WI38 (cell line): Measurements from ENCODE around the gene LRRC8E.

Experiments
- H3K4me3 ChIP-seq: 2 replicates; pipeline ENCODE4 v1.5.1; 2011; ENCODE audit warnings: low read depth, mild to moderate bottlenecking, control low read depth, low read length
- CTCF ChIP-seq: IDR thresholded peaks from 2 replicates; pipeline ENCODE4 v1.5.1; 2012; ENCODE audit warnings: low read depth, mild to moderate bottlenecking, control low read depth, low read length

LRRC8E gene

DNA sequence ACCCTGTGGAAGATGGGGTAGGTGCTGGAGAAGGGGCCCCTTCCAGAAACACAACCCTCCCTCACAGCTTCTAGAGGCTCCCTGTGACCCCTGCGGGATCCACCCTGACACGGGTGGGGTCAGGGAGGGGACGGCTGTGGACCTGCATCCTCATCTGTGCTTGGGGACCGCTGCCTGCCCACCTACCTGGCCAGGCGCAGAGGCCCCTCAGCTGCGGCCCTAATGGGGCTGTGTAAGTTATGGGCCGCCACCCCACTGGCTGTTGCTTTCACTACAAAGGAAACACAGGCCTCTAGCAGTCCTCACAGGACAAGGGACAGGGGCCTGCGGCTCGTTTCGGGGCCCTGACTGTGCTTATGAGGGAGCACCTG lies 44.6 kb downstream of the LRRC8E start:
- H3K4me3 ChIP-seq = no peak overlapping the region
- TF ChIP-seq CTCF = no peak

GRCh38 chr19:7933411-7933810 lies 45.1 kb downstream of the LRRC8E start:
- TF ChIP-seq CTCF = peak; percentile 14; the same call in 1 of the 2 replicates
- no peak overlapping the region for H3K4me3 ChIP-seq

DNA sequence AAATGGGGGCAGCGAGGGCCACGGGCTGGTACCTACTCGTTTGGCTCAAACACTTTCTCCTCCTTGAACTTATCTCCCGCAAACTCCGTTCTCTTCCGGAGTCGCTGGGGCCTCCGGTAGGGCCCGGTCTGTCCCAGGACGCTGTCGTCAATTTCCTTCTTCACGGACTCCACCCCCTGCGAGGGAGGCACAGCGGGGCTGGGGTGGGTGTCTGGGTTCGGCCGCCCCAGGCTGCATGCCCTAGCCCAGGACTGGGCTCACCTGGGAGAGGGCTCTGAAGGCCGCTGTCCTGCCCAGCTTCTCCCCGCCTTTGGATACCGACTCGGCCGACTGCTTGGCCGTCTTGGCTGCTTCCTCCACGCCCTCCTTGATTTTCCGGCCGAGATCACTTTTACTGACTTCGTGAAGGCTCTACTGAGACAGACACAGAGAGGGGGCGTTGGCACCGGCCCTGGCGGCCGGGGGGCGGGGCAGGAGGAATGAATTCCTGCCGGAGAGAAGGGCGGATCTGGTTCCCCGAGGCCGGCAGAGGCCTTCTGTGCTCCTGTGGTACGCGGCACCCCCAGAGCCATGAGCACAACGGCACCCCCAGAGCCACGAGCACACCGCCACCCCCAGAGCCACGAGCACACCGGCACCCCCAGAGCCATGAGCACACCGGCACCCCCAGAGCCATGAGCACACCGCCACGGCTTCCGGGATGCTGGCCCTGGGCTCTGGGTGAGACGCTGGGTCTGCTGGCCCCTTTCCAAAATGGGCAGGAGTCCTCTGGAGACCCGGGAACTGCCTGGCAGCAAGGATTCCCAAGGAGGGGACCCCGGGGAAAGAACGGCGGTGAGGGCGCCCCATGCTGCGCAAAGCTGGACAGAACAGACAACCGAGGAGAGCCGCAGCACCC lies 45.8 kb downstream of the LRRC8E start:
- TF ChIP-seq CTCF = no peak
- H3K4me3 ChIP-seq = no peak overlapping the region

DNA sequence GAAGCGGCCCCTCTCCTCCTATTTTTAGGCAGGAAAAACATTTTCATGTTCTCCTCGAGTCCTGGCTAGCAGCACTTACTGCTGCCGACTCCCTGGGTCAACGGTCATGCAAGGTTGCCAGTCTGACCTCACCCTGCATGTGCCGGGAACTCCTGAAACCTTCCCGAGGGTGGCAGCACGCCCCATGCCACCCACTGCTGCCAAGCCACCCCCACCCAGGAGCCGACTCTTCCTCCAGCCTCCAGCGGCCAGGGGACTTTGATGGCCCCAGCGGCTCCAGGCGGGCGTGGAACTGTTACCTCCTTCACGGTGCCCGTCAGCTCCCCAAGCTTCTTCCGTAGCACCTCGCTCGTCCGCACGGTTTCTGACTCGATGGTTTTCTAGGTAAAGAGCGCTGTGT lies 46.5 kb downstream of the LRRC8E start:
- H3K4me3 ChIP-seq = no peak overlapping the region
- no peak for TF ChIP-seq CTCF

DNA sequence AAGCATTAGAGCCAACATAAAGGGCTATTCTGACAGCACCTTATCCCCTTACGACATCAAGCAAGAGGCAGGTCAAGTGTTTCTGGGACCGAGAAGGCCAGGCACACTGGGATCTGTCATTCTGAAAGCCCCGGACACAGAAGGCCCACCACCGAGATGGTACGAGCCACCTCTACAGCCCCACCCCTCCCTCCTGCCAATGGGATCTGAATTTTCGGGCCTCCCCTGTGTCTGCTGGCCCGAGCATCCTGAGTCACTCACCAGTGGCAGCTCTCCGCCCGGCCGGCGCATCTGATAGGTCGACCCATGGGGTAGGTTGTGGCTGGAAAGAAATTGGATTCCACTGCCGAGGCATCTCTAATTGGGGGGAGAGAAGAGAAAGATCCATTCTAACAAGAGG lies 52.5 kb downstream of the LRRC8E start:
- no peak for TF ChIP-seq CTCF
- H3K4me3 ChIP-seq = no peak overlapping the region

GRCh38 chr19:7941895-7942596 lies 53.7 kb downstream of the LRRC8E start:
- H3K4me3 ChIP-seq = peak overlapping the region; percentile 76; the same call in 1 of the 2 replicates
- TF ChIP-seq CTCF = no peak

- no peak for TF ChIP-seq CTCF
- peak overlapping the region; percentile 76 for H3K4me3 ChIP-seq
Measured at GRCh38 chr19:7942981-7943443, 54.7 kb downstream of the LRRC8E start.
